GM21576 (cell line): ENCODE data around the gene CHD2.
"Not testable (repeated sequence)": the region's sequence is repeated elsewhere in the genome, so short reads cannot be mapped to it uniquely, and the experiment has no call there.

ENCODE experiments used
- ATAC-seq: cut with Tn5 transposase; IDR thresholded peaks from one replicate; pipeline ENCODE4 v1.9.1; 2021; ENCODE audit warnings: mild to moderate bottlenecking, moderate library complexity; ENCODE audit not compliant: unreplicated experiment

Gene CHD2

DNA sequence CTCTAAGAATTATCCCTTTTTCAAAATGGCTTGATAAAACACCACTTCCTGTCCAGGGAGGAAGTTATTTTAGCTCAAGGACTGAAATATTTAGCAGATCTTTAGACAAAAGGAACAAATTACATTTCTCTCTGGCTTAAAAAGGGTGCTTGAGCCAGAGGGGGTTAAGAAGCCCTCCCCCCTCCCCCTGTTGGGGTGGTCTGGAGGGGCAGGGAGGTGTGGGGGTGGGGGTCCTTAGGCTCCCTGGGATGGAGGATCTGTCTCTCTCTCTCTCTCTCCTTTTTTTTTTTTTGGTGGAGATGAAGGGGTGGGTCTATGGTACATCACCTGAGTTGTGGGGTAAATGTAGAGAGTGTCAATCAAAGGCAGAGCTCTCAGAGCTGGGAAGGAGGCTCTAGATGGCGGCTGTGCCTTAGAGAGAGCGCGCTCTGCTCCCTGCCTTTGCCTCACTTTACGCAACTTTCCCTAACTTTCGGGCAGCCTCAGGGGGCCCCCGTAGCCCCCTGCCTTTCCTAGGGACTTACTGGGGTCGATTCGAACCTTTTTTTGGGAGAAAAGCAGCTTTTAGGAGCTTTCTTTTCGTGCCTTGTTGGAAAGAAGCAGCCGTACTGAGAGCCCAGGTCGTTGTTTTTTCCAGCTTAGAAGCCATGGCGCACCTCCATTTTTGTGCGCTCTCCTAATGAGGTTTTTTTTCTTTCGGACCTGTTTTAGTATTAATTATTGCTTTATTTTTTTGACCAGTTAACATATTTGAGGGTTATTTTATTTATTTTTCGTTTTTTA, at the start of gene CHD2:
Gene CHD2 (plus strand): TSS at position 377 of the 783 bp plus-strand sequence. CDS start 914 bp downstream, outside the sequence.
- ATAC-seq: peak; percentile 71

DNA sequence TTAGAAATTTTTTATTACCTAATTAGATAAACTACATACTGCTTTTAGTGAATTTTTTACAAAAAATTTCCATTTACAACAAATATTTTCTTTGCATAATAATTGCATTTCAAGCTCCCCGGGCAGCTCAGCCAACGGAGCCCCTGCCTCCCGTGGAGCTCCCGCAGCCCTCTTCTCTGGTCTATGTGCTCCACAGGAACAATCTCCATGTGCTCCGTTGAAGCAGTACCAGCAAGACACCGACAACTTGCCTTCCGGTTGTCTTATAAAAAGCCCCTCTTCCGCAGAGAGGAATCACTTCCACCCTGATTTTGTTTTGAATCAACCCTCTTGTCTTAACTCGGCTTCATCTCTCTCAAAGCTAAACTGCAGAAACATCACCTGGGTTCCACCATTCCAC, 46.9 kb upstream of the CHD2 start:
- ATAC-seq: no peak

DNA sequence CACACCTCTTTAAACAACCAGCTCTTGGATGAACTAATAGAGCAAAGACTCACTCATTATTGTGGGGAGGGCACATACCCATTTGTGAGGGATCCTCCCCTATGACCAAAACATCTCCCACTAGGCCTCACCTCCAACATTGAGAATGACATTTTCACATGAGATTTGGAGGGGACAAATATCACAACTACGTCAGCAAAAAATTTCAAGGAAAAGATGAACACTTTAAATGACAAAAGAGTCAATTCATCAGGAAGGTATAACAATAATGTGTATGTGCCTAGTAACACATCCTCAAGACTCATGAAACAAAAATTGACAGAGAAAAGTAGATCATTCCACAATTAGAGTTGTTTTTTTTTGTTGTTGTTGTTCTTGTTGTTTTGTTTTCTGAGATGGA, 38.4 kb upstream of the CHD2 start:
- ATAC-seq: no peak

DNA sequence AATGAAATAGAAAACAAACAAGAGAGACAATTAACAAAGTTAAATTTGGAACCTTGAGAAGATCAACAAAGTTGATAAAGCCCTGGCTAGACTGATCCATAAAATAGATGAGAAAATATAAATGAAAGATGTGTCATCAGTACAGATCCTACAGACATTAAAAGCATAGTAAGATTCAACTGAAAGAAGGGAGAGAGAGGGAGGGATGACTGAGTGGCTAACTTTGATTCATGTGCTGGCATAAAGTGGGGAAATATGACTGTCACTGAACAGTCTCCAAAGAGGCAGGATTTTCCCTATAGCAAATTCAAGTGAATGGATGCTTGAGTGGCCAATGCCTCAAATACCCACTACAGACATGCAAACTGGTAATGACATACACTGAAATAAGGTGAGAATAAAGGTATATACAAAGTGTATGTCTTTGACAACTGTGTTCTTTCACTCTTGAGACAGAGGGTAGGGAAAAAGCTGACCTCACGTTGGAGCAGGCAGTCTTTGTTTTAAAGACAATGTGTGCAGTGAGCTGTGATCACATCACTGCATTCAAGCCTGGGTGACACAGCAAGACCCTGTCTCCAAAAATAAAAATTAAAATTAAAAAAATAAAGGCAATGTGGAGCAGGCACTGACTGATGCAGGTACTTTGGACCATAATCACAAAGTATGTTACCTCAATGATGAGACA, 35.9 kb upstream of the CHD2 start:
- no peak for ATAC-seq

DNA sequence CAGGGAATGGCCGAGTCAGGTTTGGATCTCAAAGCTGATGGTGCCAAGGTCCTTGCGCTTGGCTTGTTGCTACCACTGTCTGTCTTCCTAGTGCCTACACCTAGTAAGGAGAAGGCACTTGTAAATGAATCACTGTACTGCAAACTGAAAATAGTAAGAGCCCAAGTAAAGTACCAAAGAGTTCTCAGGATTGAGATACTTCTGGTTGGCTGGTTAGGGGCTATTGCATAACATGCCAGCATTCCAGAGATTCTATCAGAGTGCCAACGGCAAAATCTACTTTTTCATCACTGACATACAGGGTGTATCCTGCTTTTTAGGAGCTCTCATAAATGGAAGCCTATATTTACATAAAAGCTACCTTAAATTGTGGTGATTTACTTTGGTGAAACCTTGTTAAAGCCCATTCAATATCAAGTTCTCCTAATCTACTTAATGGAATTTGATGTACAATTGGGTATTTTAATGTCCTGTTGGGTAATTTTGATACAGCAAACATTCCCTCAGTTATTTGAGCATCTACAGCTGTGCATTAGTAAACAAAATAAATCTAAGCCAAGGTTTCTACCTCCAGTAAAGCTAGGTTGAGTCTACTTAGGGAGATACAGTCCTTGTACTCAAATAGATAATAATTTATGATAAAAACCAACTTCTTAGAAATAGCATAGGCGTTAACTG, 30.7 kb upstream of the CHD2 start:
- no peak for ATAC-seq

DNA sequence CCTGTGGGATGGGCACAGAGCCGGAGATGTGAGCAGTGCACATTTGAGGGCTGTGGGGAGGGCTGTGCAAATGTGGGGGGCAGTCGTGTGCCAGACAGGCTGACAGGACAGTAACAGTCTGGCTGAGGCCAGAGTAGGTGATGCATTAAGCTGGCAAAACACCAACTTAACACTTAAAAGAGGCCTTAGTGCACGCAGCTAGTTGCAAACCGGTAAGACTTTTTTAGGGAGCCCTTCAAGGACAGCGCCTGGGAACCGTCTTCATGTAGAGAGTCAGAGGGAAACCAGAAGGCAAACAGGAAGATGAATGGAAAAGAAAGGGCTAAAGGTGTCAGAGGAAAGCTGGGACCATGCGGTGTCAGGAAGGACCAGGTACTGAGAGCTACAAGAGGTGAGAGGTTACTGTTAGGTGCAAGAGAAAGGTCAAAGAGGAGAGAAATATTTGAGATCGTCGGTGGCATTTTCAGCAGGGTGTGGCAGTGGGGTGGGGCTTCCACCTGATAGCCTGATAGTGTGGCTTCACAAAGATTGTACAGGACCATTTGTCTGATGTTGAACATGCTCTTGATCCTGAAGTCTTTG, 30.0 kb upstream of the CHD2 start:
- ATAC-seq: no peak

DNA sequence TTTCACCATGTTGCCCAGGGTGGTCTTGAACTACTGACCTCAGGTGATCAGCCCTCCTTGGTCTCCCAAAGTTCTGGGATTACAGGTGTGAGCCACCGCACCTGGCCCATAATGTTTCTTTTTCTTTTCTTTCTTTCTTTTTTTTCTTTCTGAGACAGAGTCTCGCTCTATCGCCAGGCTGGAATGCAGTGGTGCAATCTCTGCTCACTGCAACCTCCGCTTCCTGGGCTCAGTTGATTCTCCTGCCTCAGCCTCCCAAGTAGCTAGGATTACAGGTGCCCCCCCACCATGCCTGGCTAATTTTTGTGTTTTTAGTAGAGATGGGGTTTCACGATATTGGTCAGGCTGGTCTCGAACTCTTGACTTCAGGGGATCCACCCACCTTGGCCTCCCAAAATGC, 27.2 kb upstream of the CHD2 start:
- not testable (repeated sequence) for ATAC-seq

DNA sequence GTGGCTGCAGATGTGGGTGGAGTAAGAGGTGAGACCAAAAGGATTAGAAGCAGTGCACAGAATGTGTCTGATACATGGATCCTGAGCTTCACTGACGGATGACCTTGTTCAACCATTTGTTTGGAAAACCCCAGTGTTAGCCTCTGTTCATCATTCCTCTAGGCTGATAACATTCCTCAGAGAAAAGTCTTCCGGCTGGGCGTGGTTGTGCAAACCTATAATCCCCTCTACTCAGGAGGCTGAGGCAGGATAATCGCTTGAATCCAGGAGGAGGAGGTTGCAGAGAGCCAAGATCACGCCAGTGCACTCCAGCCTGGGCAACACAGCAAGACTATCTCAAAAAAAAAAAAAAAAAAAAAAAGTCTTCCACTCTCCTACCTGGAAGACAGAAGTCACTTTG, 23.1 kb upstream of the CHD2 start:
- no peak for ATAC-seq

DNA sequence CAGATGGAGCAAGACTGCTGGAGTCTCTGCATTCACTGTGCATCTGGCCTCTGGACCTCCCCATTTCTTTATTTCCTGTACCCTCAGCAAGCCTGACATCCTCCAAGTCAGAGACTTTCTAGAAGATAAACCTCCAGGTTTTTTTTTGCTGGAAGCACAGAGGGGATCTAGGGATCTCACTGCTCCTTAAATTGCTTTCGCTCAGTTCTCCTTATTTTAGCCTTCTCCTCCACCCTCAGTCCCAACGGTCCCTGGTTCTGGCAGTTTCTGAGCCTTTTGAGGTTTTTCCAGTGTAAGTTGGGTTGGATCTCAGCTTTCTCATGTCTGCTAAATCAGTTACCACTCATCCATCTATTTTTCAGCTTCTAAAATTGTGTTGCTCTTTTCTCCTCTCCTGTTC, 22.7 kb upstream of the CHD2 start:
- ATAC-seq: no peak

DNA sequence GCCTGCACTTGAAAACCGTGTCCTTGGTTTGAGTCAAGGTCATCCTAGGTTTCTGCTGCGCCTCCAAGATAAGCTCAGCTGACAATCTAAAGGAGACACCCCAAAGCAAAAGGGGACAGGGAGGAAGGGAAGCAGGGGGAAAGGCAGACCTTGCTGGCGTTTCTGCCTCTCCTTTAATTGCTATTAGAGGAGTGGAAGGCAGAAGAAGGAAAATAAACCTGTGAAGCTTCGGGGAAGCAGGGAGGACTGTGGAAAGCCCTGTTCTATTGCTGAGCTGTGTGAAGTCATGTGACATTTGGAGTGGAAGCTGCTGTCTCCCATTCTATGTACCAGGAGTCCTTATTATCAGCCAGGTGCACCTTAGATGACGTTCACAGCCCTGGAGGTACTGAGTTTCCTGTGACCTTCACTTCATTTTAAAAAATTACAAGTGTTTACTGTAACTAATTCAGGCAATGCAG, 21.5 kb upstream of the CHD2 start:
- ATAC-seq: no peak

DNA sequence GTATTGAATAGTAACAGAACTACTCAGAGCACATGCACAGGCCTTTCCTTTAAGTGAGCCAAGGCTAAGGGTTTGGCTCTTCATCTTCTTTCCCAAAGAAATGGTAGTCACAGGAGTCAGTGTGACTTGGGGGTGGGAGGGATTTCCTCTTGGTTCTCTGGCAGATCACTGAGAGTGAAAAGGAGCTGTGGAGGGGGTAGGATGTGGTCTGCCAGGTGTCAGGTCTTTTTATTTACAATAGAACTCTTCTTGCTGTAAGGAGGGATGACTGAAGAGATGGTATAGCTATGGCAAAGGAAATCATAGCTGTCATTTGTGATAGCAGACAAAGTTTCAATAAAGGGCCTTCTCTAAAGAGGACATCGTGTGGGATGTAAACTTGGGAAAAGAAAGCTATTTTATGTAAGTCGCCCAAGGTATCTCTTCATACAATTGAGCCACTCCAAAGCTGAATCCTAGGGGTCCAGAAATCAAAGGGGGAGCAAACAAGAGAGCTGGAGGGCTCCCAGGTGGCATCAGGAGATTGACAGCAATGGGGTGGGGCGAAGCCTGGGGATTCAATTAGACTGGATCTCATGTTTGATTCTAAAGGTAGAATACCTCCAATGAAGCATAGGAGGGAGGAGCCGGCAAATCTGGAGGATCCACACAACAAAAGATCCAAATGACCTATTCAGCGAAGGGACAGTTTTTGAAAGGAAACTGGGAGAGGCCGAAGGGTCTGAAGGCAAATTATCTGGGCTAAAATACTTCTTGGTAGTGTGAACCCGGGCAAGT, 20.0 kb upstream of the CHD2 start:
- no peak for ATAC-seq

DNA sequence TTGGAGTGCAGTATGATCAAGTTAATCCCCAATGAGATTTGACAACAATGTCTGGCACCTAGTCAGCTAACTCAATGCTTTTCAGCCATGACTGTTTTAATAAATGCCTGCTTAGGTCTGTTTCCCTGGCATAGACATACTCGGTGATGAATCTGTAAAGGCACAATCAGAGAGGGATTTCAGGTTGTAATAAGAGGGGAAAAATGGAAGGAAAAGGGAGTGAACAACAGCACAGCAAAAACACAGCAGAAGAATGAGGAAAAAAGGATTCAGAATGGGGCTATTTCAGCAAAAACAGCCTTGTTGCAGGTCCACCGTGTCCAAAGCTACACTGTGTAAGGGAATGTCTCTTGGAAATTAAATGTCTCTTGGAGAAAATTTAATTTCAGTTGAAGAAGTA, 19.3 kb upstream of the CHD2 start:
- ATAC-seq: no peak

DNA sequence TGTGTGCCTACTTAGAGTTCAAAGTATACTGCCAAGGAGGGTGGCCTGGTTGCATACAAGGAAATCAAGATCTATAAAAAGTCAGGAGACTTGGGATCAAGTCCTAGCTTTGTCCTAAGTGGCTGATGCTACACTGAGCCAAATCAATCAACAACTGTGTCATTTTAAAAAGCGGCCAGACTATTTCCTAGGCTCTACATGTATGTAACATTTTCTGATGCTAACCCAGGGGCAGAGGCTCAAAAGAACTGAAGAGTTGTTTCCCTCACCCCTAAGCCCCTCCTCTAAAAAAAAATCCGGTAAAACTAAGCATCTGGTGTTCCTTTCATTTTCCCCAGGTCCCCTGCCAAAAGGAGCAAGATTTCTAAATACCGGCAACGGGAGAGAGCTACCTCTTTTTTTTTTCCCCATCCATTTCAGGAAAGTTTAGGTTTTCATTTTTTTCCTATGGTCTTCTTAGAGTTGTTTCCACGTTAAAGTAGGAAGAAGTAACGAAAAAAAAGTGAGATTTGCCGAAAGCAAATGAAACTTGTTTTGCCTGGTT, 18.8 kb upstream of the CHD2 start:
- ATAC-seq: no peak

DNA sequence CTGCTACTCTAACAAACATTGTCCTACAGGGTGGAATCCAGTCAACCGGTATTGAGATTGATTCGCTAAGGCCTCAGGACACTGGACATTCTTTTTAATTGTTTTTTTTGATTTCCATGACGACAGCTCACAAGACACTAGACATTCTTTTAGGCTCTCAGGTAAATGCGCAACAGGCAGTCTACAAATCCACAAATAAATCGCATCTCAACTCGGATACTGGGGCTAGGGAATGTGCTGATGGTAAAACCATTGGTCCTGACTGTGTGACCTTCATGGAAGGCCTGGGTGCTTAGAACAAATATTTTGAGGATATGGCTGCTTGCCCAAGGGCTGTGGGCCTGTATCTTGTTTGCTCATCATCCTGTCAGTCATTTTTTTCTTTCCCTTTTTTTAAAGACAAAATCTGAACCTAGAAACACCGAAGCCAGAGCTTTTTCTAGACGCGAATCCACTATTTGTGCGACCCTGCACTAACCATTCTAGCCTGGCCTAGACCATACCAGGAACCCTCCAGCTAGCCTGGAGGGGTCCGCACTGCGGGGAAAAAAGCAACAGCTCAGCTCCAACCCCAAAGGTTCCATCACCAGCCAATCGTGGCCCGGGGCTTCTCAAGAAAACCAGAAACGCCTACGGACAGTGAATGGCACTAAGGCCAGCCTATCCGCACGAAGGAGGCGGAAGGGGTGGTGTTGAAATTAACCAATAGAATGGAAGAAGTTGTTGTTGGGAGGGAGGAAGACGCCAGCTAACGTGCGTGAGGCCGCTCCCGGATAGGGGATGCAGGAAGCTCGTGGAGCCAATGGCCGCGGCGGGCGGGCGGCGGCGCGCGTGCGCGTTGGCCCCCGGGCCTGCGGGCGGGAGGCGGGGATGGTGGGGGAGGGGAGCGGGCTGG, 18.1 kb upstream of the CHD2 start:
- peak; percentile 95 for ATAC-seq

DNA sequence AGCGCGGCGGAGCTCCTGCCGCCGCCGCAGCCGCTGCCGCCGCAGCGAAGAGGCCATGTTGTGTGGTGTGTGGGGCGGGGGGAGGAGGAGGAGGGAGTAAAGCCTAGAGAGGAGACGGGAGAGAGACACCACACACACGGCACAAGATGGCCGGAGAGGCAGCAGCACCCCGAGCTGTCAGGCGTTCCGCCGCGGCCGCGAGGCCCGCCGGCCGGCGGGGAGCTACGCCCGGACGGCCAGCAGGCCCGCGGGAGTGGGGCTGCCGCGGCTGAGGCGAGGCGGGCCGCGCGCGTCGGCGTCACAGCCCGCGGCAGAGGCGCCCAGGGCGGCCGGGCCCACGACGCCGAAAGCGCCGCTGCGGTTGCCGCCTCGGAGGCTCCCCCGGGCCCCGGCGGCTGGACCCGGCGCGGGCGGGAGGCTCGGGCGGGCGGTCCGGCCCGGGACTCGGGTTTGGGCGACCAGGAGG, 17.4 kb upstream of the CHD2 start:
- ATAC-seq: peak; percentile 43

DNA sequence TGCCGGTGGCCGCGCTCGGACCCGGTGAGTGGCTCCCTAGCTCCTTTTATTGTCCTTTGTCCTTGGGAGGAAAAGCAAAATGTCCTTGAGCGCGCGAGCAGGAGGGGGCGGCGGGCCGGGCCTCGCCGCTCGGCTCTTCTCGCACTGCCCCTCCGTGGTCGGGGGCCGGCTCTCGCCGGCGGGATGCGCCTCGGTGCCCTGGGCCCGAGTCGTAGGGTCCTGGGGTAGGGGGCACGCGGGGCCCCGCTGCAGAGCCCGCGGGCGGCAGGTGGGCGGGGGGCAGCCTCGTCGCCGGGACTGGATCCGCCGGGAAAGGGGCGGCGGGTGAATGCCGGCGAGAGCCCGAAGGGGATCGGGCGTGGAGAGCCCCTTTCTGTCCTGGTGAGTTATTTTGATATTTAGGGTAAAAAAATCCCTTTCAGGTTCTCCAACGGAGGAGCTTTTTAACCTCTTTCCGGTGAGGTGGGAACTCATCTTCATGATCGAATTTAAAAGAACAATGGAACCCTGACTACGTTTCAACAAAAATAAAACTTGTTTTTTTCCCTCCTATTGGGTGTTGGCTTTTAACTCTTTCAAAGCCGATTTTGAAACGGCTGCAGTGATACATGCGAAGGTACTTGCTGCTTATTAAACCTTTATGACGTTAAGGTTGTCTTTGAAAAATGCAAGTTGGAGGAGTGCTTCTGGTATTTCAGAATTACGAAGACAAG, 16.8 kb upstream of the CHD2 start:
- peak; percentile 4 for ATAC-seq

DNA sequence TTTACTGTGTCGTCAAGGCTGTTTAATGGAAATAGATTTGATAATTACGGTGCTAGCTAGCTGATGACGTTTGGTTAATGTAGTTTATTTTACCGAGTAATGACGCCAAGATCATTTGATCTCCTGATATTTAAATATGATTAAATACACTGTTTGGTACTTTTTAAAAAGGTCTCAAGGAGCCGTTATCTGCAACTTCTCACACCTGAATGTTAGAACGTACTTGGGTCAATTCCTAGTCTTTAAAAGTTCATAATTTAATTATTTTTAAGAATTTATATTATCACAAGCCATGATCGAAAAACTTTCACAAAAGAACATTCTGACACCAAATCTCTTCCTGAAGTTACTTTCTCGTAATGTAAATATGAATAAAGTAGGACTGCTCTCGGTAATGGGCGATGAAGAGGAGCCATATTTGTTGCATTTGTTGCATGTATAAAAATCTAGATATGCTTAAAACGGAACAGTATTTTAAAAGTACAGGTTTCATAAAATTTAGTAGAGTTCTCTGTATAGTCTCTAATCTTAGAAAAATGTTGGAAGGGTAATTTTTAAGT, 16.2 kb upstream of the CHD2 start:
- no peak for ATAC-seq
